GM23338 (cell line): ENCODE results near the gene SF3B3. TPM values are rescaled to one million over a fixed set of nuclear protein-coding genes. Genes with fewer than 3 reads are reported as not detected.

Experiments
- ATAC-seq: fragments of 200-7000 bp; cut with Tn5 transposase; 3 replicates; pipeline ENCODE4 v1.9.1; 2020
- DNase-seq: peaks from one replicate; pipeline ENCODE4 v3.0.0-alpha.2; 2015; ENCODE audit warnings: low spot score
- H2AFZ ChIP-seq: fragments of 200-600 bp; sonication (generic); 2 replicates; pipeline ENCODE4 v1.8.0; 2016; ENCODE audit warnings: antibody characterized with exemption, mild to moderate bottlenecking, moderate library complexity
- H3F3A ChIP-seq: fragments of 200-600 bp; sonication (generic); replicated peaks from 2 replicates; pipeline ENCODE4 v1.8.0; 2017; ENCODE audit warnings: antibody characterized with exemption, mixed run types, low read depth
- H3K27ac ChIP-seq: fragments of 200-600 bp; sonication (generic); 2 replicates; pipeline ENCODE4 v1.6.1; 2016; ENCODE audit warnings: low read depth
- H3K27me3 ChIP-seq: fragments of 200-600 bp; sonication (generic); 2 replicates; pipeline ENCODE4 v1.8.0; 2016; ENCODE audit warnings: mild to moderate bottlenecking, mixed run types, moderate library complexity; ENCODE audit not compliant: insufficient read depth
- H3K36me3 ChIP-seq: fragments of 200-600 bp; sonication (generic); 2 replicates; pipeline ENCODE4 v1.8.0; 2016; ENCODE audit warnings: mild to moderate bottlenecking; ENCODE audit not compliant: insufficient read depth
- H3K4me1 ChIP-seq: fragments of 200-600 bp; sonication (generic); 2 replicates; pipeline ENCODE4 v1.8.0; 2016; ENCODE audit warnings: mild to moderate bottlenecking, moderate library complexity; ENCODE audit not compliant: insufficient read depth
- H3K4me2 ChIP-seq: fragments of 200-600 bp; sonication (generic); 2 replicates; pipeline ENCODE4 v1.7.1; 2017; ENCODE audit warnings: mixed run types
- H3K4me3 ChIP-seq: fragments of 200-600 bp; sonication (generic); 2 replicates; pipeline ENCODE4 v1.6.1; 2016; ENCODE audit warnings: mixed run types
- H3K79me2 ChIP-seq: fragments of 200-600 bp; sonication (generic); replicated peaks from 2 replicates; pipeline ENCODE4 v1.8.0; 2017; ENCODE audit warnings: mild to moderate bottlenecking; ENCODE audit not compliant: insufficient read depth
- H3K9me2 ChIP-seq: fragments of 200-600 bp; sonication (generic); 2 replicates; pipeline ENCODE4 v1.8.0; 2017; ENCODE audit not compliant: insufficient read depth
- H4K20me1 ChIP-seq: fragments of 200-600 bp; sonication (generic); replicated peaks from 2 replicates; pipeline ENCODE4 v1.8.0; 2017; ENCODE audit warnings: mild to moderate bottlenecking; ENCODE audit not compliant: insufficient read depth
- H3K27ac Mint-ChIP-seq: 2 replicates; pipeline ENCODE4 v1.8.0; 2020; ENCODE audit warnings: inconsistent platforms, mild to moderate bottlenecking, moderate library complexity, mixed read lengths
- H3K27me3 Mint-ChIP-seq: 3 replicates; pipeline ENCODE4 v1.8.0; 2022; ENCODE audit warnings: low read depth, mild to moderate bottlenecking, moderate library complexity, mixed read lengths, inconsistent platforms; ENCODE audit not compliant: insufficient read depth, poor library complexity
- H3K36me3 Mint-ChIP-seq: 3 replicates; pipeline ENCODE4 v1.8.0; 2021; ENCODE audit warnings: low read depth, mild to moderate bottlenecking, inconsistent platforms, moderate library complexity, mixed read lengths
- H3K4me1 Mint-ChIP-seq: 3 replicates; pipeline ENCODE4 v1.8.0; 2020; ENCODE audit warnings: mild to moderate bottlenecking, inconsistent platforms, mixed read lengths
- H3K4me3 Mint-ChIP-seq: 3 replicates; pipeline ENCODE4 v1.8.0; 2021; ENCODE audit warnings: moderate library complexity, mild to moderate bottlenecking, inconsistent platforms, mixed read lengths
- H3K9me3 Mint-ChIP-seq: 3 replicates; pipeline ENCODE4 v1.8.0; 2020; ENCODE audit warnings: moderate library complexity, mild to moderate bottlenecking, inconsistent platforms, mixed read lengths
- CREB1 ChIP-seq: fragments of 250-450 bp; sonication (Bioruptor Pico); IDR thresholded peaks from 2 replicates; pipeline ENCODE4 v1.5.0; 2020; ENCODE audit warnings: low read depth, mild to moderate bottlenecking, moderate library complexity
- CTCF ChIP-seq, 2 experiments: fragments of 200-600 bp in 1 of 2; sonication (generic) in 1 of 2; conservative IDR thresholded peaks; 2 replicates each; pipeline versions ENCODE4 v1.5.1 to v1.6.1; 2016 to 2017; ENCODE audit warnings: antibody characterized with exemption in 2 of 2, low read depth in 2 of 2, mild to moderate bottlenecking in 2 of 2, moderate library complexity in 1 of 2
- EZH2 ChIP-seq: fragments of 200-600 bp; sonication (generic); IDR thresholded peaks from one replicate; pipeline ENCODE4 v1.8.0; 2017; ENCODE audit warnings: antibody characterized with exemption, mild to moderate bottlenecking, low read depth; ENCODE audit not compliant: unreplicated experiment
- NANOG ChIP-seq: IDR thresholded peaks from 2 replicates; pipeline ENCODE4 v1.6.1; 2016; ENCODE audit warnings: antibody characterized with exemption, borderline replicate concordance
- POLR2AphosphoS5 ChIP-seq: IDR thresholded peaks from 2 replicates; pipeline ENCODE4 v1.6.1; 2016; ENCODE audit warnings: antibody characterized with exemption, low read depth
- STAT1 ChIP-seq: IDR thresholded peaks from one replicate; pipeline ENCODE4 v1.6.1; 2016; ENCODE audit warnings: antibody characterized with exemption; ENCODE audit not compliant: unreplicated experiment
- ZNF331 ChIP-seq: fragments of 250-450 bp; sonication (Bioruptor Pico); IDR thresholded peaks from 2 replicates; pipeline ENCODE4 v1.5.0; 2020; ENCODE audit warnings: low read depth, mild to moderate bottlenecking, moderate library complexity
- ZNF462 ChIP-seq: fragments of 250-450 bp; sonication (Bioruptor Pico); IDR thresholded peaks from 2 replicates; pipeline ENCODE4 v1.5.0; 2020; ENCODE audit warnings: mild to moderate bottlenecking, moderate library complexity
- polyA plus RNA-seq: library from polyadenylated mRNA; unstranded; fragments of >200 nt; fragmentation: Nextera tagmentation; extraction: Ambion mirVana; gene quantifications from 2 replicates; pipeline ENCODE4 v1.2.1, GENCODE V29; 2016
- total RNA-seq: library from RNA; depleted of rRNA; stranded (reverse); fragments of >200 nt; shearing (Covaris generic); gene quantifications from 2 replicates; pipeline ENCODE4 v1.2.3, GENCODE V29; 2014

The SF3B3 gene
- total and polyA plus RNA-seq, 2 experiments from 2014 or later = 202 to 289 TPM

- Histone ChIP-seq H3K4me2 (no peak overlapping the region), H3K27ac (0 out of 2 replicates have a peak overlapping the region, but pooled peaks have one; percentile 52), H3K4me1 (no peaks in the 10 kb centered on the region; the same call in 1 of the 2 replicates), H4K20me1 (peaks cover 71% of the 10 kb centered on the region), H3K4me3 (no peak overlapping the region), H2AFZ (no peak overlapping the region), H3F3A (peaks cover 55% of the 10 kb centered on the region), H3K36me3 (peaks cover 93% of the 10 kb centered on the region), H3K79me2 (peaks cover 91% of the 10 kb centered on the region), H3K27me3 (no peaks in the 10 kb centered on the region), H3K9me2 (no peaks in the 10 kb centered on the region)
- no peak overlapping the region; the same call in 1 of the 2 replicates for H3K27ac Mint-ChIP-seq
- peaks cover 4% of the 10 kb centered on the region for H3K27me3 Mint-ChIP-seq
- TF ChIP-seq CTCF (conservative IDR thresholded peaks at IDR 0.05; ENCODE audit: low read depth in 2 of 2) (no peak), ZNF462 (CRISPR knock-in tag) (no peak), EZH2 (no peak), CREB1 (CRISPR knock-in tag) (no peak), NANOG (no peak), STAT1 (no peak), ZNF331 (CRISPR knock-in tag) (no peak), POLR2AphosphoS5 (no peak)
- DNase-seq (no peak), ATAC-seq (no peak)
- no peaks in the 10 kb centered on the region for H3K9me3 Mint-ChIP-seq
- peaks cover 9% of the 10 kb centered on the region; the same call in 2 of the 3 replicates for H3K4me1 Mint-ChIP-seq
- no peak overlapping the region for H3K4me3 Mint-ChIP-seq
- H3K36me3 Mint-ChIP-seq = peaks cover 94% of the 10 kb centered on the region
These were observed 26.5 kb downstream of the SF3B3 start for GRCh38 chr16:70550082-70550481.
